HCT116 (cell line): Measurements from ENCODE around the gene LTBP1. TPM values are rescaled to one million over a fixed set of nuclear protein-coding genes. Genes with fewer than 3 reads are reported as not detected.

Experiments
- ATAC-seq: fragments of 200-7000 bp; cut with Tn5 transposase; 2 replicates; pipeline ENCODE4 v1.9.1; 2020; ENCODE audit warnings: mild to moderate bottlenecking, moderate library complexity
- BruUV-seq: library from RNA; stranded (reverse); fragments of 400-500 nt; replicated peaks from 2 replicates; lab custom pipeline; 2021; lab: Mats Ljungman, UMichigan
- CTCF ChIA-PET: fragments of 300-600 bp; sonication (Branson Sonifier 250); formaldehyde crosslinking; loops from one replicate; lab custom pipeline; 2021; ENCODE audit warnings: antibody characterized with exemption; lab: Charles Lee
- POLR2A ChIA-PET: fragments of 300-600, 350-600 bp; sonication (Branson Sonifier 250); formaldehyde crosslinking; loops from one replicate; lab custom pipeline; 2021; ENCODE audit warnings: antibody characterized with exemption; lab: Charles Lee
- RAD21 ChIA-PET, 2 experiments: fragments of 300-600 bp; sonication (Branson Sonifier 250); formaldehyde crosslinking; loops; one replicate each; lab custom pipeline; 2023; ENCODE audit warnings: low total read pairs in 2 of 2; ENCODE audit not compliant: uncharacterized antibody in 2 of 2, unreplicated experiment in 2 of 2, low non-redundant PET in 1 of 2; lab: Charles Lee
- DNase-seq: peaks from one replicate; pipeline ENCODE4 v3.0.0-alpha.2; 2010; ENCODE audit warnings: low read depth, low spot score
- H2AFZ ChIP-seq: fragments of 200-600 bp; shearing (Covaris generic), sonication (generic); 2 replicates; pipeline ENCODE4 v1.6.1; 2017; ENCODE audit warnings: low read depth, mixed run types, mixed read lengths, antibody characterized with exemption, low read length; ENCODE audit not compliant: poor library complexity, severe bottlenecking
- H3K27ac ChIP-seq: 2 replicates; pipeline ENCODE4 v1.5.1; 2012; ENCODE audit warnings: low read depth, low read length
- H3K27me3 ChIP-seq: fragments of 200-600 bp; sonication (generic); 2 replicates; pipeline ENCODE4 v1.6.1; 2016; ENCODE audit warnings: mixed run types, low read length, mixed read lengths; ENCODE audit not compliant: insufficient read depth
- H3K36me3 ChIP-seq, 2 experiments: fragments of 200-500 bp in 1 of 2; fragments of 200-600 bp in 1 of 2; sonication (Bioruptor generic) in 1 of 2; sonication (generic) in 1 of 2; 2 replicates each; pipeline versions ENCODE4 v1.5.1 to v1.6.1; 2014 to 2016; ENCODE audit warnings: low read length in 2 of 2, inconsistent platforms in 1 of 2, mixed read lengths in 1 of 2, mixed run types in 1 of 2; ENCODE audit not compliant: insufficient read depth in 2 of 2, control insufficient read depth in 1 of 2
- H3K4me1 ChIP-seq, 2 experiments: fragments of 200-600 bp in 1 of 2; sonication (generic) in 1 of 2; 2 replicates each; pipeline versions ENCODE4 v1.5.1 to v1.6.1; 2012 to 2017; ENCODE audit warnings: low read length in 2 of 2, inconsistent platforms in 1 of 2, mild to moderate bottlenecking in 1 of 2, mixed read lengths in 1 of 2, mixed run types in 1 of 2, moderate library complexity in 1 of 2; ENCODE audit not compliant: insufficient read depth in 2 of 2, control insufficient read depth in 1 of 2
- H3K4me2 ChIP-seq: fragments of 200-600 bp; sonication (generic); 2 replicates; pipeline ENCODE4 v1.6.1; 2017; ENCODE audit warnings: mixed run types, low read length, mixed read lengths
- H3K4me3 ChIP-seq, 2 experiments: fragments of 200-600 bp in 1 of 2; sonication (generic) in 1 of 2; replicated peaks in 1 of 2; 2 replicates each; pipeline ENCODE4 v1.5.1; 2011 to 2016; ENCODE audit warnings: low read length in 2 of 2, control low read depth in 1 of 2, low read depth in 1 of 2, mild to moderate bottlenecking in 1 of 2, mixed read lengths in 1 of 2, mixed run types in 1 of 2
- H3K79me2 ChIP-seq: fragments of 200-600 bp; sonication (generic); 2 replicates; pipeline ENCODE4 v1.6.1; 2017; ENCODE audit warnings: mild to moderate bottlenecking, mixed run types, low read length, moderate library complexity, mixed read lengths; ENCODE audit not compliant: insufficient read depth
- H3K9ac ChIP-seq: fragments of 200-600 bp; sonication (generic); 2 replicates; pipeline ENCODE4 v1.6.1; 2016; ENCODE audit warnings: low read length, mixed read lengths
- H3K9me2 ChIP-seq: fragments of 200-600 bp; sonication (generic), shearing (Covaris generic); 2 replicates; pipeline ENCODE4 v1.6.1; 2017; ENCODE audit warnings: mixed run types, mild to moderate bottlenecking, moderate library complexity; ENCODE audit not compliant: insufficient read depth
- H3K9me3 ChIP-seq, 2 experiments: fragments of 200-500 bp in 1 of 2; fragments of 200-600 bp in 1 of 2; sonication (Bioruptor generic) in 1 of 2; sonication (generic) in 1 of 2; 2 replicates each; pipeline ENCODE4 v1.6.1; 2014 to 2017; ENCODE audit warnings: low read length in 2 of 2, mixed read lengths in 2 of 2, inconsistent platforms in 1 of 2, low read depth in 1 of 2, mild to moderate bottlenecking in 1 of 2, mixed run types in 1 of 2, moderate library complexity in 1 of 2; ENCODE audit not compliant: control insufficient read depth in 1 of 2, insufficient read depth in 1 of 2
- H4K20me1 ChIP-seq: fragments of 200-600 bp; sonication (generic), shearing (Covaris generic); 2 replicates; pipeline ENCODE4 v1.6.1; 2017; ENCODE audit warnings: mixed run types, mild to moderate bottlenecking, moderate library complexity; ENCODE audit not compliant: insufficient read depth
- CBX3 ChIP-seq: IDR thresholded peaks from 2 replicates; pipeline ENCODE4 v1.6.1; 2012; ENCODE audit warnings: low read depth
- CEBPB ChIP-seq: IDR thresholded peaks from 2 replicates; pipeline ENCODE4 v1.6.1; 2012; ENCODE audit warnings: low read depth
- EGR1 ChIP-seq: IDR thresholded peaks from 2 replicates; pipeline ENCODE4 v1.6.1; 2012; ENCODE audit warnings: low read depth
- ELF1 ChIP-seq: IDR thresholded peaks from 2 replicates; pipeline ENCODE4 v1.6.1; 2012; ENCODE audit warnings: low read depth, borderline replicate concordance
- FOSL1 ChIP-seq: IDR thresholded peaks from 2 replicates; pipeline ENCODE4 v1.6.1; 2012; ENCODE audit warnings: low read depth
- JUND ChIP-seq: IDR thresholded peaks from 2 replicates; pipeline ENCODE4 v1.6.1; 2012
- MAX ChIP-seq: IDR thresholded peaks from 2 replicates; pipeline ENCODE4 v1.6.1; 2012
- POLR2A ChIP-seq: IDR thresholded peaks from 2 replicates; pipeline ENCODE4 v1.7.0; 2011; ENCODE audit warnings: borderline replicate concordance; ENCODE audit not compliant: insufficient read depth, insufficient read length; ENCODE audit errors: extremely low read depth
- POLR2AphosphoS5 ChIP-seq: IDR thresholded peaks from 2 replicates; pipeline ENCODE4 v1.6.1; 2011; ENCODE audit warnings: mild to moderate bottlenecking, low read depth, low read length, moderate library complexity
- SIN3A ChIP-seq: IDR thresholded peaks from 2 replicates; pipeline ENCODE4 v1.6.1; 2012; ENCODE audit warnings: low read depth
- SP1 ChIP-seq: IDR thresholded peaks from 2 replicates; pipeline ENCODE4 v1.6.1; 2012; ENCODE audit warnings: low read depth
- SRF ChIP-seq: IDR thresholded peaks from 2 replicates; pipeline ENCODE4 v1.6.1; 2012; ENCODE audit warnings: low read depth
- YY1 ChIP-seq: IDR thresholded peaks from 2 replicates; pipeline ENCODE4 v1.6.1; 2011; ENCODE audit warnings: low read length, low read depth, moderate library complexity, mild to moderate bottlenecking; ENCODE audit not compliant: insufficient replicate concordance; ENCODE audit errors: extremely low read depth
- ZFX ChIP-seq: fragments of 450-650 bp; IDR thresholded peaks from 2 replicates; pipeline ENCODE4 v1.6.1; 2017
- intact Hi-C: fragments of 100-400 bp; cut with micrococcal nuclease; formaldehyde crosslinking; loops from 2 replicates; pipeline ENCODE4 v1.10.0; 2022
- total RNA-seq: library from RNA; stranded (reverse); gene quantifications from one replicate; pipeline ENCODE4 v1.2.1, GENCODE V29; 2021; ENCODE audit not compliant: unreplicated experiment
- TF ChIP-seq, protein P1 (sequence below): IDR thresholded peaks from 2 replicates; pipeline ENCODE4 v1.6.1; 2012
- TF ChIP-seq, protein P2 (sequence below), 3 experiments: fragments of 200-600 bp in 1 of 3; sonication (generic) in 1 of 3; IDR thresholded peaks in 2 of 3; conservative IDR thresholded peaks in 1 of 3; 2 replicates each; pipeline ENCODE4 v1.5.1; 2012 to 2017; ENCODE audit warnings: low read depth in 2 of 3, low read length in 2 of 3, antibody characterized with exemption in 1 of 3, borderline replicate concordance in 1 of 3, control low read depth in 1 of 3, mild to moderate bottlenecking in 1 of 3, mixed read lengths in 1 of 3, mixed run types in 1 of 3, moderate library complexity in 1 of 3; ENCODE audit not compliant: insufficient read depth in 1 of 3
- TF ChIP-seq, protein P3 (sequence below): IDR thresholded peaks from 2 replicates; pipeline ENCODE4 v1.6.1; 2012; ENCODE audit warnings: low read depth

Gene LTBP1
- total RNA-seq, 1 experiment from 2014 or later = 5.1 TPM

DNA sequence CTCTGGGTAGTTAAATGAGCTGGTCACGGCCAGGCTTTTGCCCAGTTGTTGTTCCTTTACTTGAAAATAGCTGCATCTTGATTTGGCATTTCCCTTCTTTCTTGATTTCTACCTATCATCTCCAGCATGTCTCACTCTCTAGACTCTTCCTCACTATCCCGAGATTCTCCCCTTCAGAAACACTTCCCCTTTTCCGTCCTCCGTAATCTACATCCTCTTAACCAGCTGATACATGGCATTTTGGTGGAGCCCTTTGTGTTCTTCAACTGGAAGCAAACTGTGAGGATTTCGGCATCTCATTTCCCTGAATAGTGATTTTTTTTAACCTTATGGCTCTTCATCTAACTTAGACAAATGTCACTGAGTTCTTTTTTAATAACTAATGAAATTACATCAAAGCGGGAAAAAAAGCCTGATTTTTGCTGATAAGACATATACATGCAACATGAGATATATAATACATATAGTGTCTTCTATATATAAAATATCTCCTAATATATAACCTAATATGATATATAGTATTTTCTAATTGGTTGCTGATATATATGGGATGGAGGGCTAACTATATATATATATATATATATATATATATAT is 309.5 kb downstream of the LTBP1 start:
- Histone ChIP-seq H3K36me3 (no peaks in the 10 kb centered on the region), H3K4me1 (no peaks in the 10 kb centered on the region), H3K9me3 (no peaks in the 10 kb centered on the region)
- TF ChIP-seq POLR2AphosphoS5 = no peak
- TF ChIP-seq CEBPB = no peak
- no peak for TF ChIP-seq ELF1
- TF ChIP-seq, protein P1, sequence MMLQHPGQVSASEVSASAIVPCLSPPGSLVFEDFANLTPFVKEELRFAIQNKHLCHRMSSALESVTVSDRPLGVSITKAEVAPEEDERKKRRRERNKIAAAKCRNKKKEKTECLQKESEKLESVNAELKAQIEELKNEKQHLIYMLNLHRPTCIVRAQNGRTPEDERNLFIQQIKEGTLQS = no peak
- no peak for TF ChIP-seq FOSL1
- no peak for TF ChIP-seq MAX
- TF ChIP-seq SRF = no peak
- no peak for TF ChIP-seq SIN3A
- TF ChIP-seq CBX3 = no peak
- no peak for TF ChIP-seq YY1
- no peak for TF ChIP-seq SP1
- TF ChIP-seq JUND = no peak
- TF ChIP-seq ZFX = no peak
- TF ChIP-seq, all 23 proteins: peak for 0
- Histone ChIP-seq H3K9me2 (no peaks in the 10 kb centered on the region), H3K27ac (no peak overlapping the region), H2AFZ (no peak overlapping the region), H3K4me2 (no peak overlapping the region), H3K27me3 (no peaks in the 10 kb centered on the region), H3K79me2 (no peaks in the 10 kb centered on the region), H3K9ac (no peak overlapping the region), H3K4me3 (no peak overlapping the region), H4K20me1 (no peaks in the 10 kb centered on the region)
- CTCF ChIA-PET = no interaction called here
- no peak for DNase-seq
- BruUV-seq = no TSS peak
- RAD21 ChIA-PET = no interaction called here
- ATAC-seq = no peak
- POLR2A ChIA-PET = no interaction called here
- intact Hi-C loops = no loop called here

GRCh38 chr2:33258387-33258786 is 311.6 kb downstream of the LTBP1 start:
- Histone ChIP-seq H3K4me1 (no peaks in the 10 kb centered on the region), H3K9ac (no peak overlapping the region), H3K4me3 (no peak overlapping the region), H3K79me2 (no peaks in the 10 kb centered on the region), H3K9me2 (no peaks in the 10 kb centered on the region), H4K20me1 (no peaks in the 10 kb centered on the region), H3K27ac (no peak overlapping the region), H3K4me2 (no peak overlapping the region), H3K27me3 (no peaks in the 10 kb centered on the region), H3K36me3 (no peaks in the 10 kb centered on the region), H3K9me3 (no peaks in the 10 kb centered on the region), H2AFZ (no peak overlapping the region)
- ATAC-seq (no peak), DNase-seq (no peak)
- RAD21 ChIA-PET = interaction anchor here in 1 of 2 experiments (0.6 kb wide), 1 partner anchor 468 kb away, joined by 7 read pairs; no protein-coding TSS in a partner anchor
- intact Hi-C loops = no loop called here
- BruUV-seq = no TSS peak
- CTCF ChIA-PET = no interaction called here
- POLR2A ChIA-PET = no interaction called here
- TF ChIP-seq ZFX (no peak), SIN3A (no peak), YY1 (no peak), EGR1 (no peak), POLR2A (no peak)
- TF ChIP-seq, protein P1 = no peak
- TF ChIP-seq, protein P2, sequence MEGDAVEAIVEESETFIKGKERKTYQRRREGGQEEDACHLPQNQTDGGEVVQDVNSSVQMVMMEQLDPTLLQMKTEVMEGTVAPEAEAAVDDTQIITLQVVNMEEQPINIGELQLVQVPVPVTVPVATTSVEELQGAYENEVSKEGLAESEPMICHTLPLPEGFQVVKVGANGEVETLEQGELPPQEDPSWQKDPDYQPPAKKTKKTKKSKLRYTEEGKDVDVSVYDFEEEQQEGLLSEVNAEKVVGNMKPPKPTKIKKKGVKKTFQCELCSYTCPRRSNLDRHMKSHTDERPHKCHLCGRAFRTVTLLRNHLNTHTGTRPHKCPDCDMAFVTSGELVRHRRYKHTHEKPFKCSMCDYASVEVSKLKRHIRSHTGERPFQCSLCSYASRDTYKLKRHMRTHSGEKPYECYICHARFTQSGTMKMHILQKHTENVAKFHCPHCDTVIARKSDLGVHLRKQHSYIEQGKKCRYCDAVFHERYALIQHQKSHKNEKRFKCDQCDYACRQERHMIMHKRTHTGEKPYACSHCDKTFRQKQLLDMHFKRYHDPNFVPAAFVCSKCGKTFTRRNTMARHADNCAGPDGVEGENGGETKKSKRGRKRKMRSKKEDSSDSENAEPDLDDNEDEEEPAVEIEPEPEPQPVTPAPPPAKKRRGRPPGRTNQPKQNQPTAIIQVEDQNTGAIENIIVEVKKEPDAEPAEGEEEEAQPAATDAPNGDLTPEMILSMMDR (IDR thresholded peaks at IDR 0.05 in 2 of 3, conservative IDR thresholded peaks at IDR 0.05 in 1 of 3; ENCODE audit: borderline replicate concordance in 1 of 3, insufficient read depth in 1 of 3, low read depth in 2 of 3, low read length in 2 of 3) = no peak
- TF ChIP-seq, protein P3, sequence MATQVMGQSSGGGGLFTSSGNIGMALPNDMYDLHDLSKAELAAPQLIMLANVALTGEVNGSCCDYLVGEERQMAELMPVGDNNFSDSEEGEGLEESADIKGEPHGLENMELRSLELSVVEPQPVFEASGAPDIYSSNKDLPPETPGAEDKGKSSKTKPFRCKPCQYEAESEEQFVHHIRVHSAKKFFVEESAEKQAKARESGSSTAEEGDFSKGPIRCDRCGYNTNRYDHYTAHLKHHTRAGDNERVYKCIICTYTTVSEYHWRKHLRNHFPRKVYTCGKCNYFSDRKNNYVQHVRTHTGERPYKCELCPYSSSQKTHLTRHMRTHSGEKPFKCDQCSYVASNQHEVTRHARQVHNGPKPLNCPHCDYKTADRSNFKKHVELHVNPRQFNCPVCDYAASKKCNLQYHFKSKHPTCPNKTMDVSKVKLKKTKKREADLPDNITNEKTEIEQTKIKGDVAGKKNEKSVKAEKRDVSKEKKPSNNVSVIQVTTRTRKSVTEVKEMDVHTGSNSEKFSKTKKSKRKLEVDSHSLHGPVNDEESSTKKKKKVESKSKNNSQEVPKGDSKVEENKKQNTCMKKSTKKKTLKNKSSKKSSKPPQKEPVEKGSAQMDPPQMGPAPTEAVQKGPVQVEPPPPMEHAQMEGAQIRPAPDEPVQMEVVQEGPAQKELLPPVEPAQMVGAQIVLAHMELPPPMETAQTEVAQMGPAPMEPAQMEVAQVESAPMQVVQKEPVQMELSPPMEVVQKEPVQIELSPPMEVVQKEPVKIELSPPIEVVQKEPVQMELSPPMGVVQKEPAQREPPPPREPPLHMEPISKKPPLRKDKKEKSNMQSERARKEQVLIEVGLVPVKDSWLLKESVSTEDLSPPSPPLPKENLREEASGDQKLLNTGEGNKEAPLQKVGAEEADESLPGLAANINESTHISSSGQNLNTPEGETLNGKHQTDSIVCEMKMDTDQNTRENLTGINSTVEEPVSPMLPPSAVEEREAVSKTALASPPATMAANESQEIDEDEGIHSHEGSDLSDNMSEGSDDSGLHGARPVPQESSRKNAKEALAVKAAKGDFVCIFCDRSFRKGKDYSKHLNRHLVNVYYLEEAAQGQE = no peak
